ENCODE results near the gene SPDYE6. TPM values are rescaled to one million over a fixed set of nuclear protein-coding genes. Genes with fewer than 3 reads are reported as not detected.
A peak's percentile ranks its signal among the peaks of the same experiment; 100 is the strongest.

The SPDYE6 gene
- total and polyA plus RNA-seq, 4 donors: 0.08 to 0.10 TPM; not detected in 2

- WGBS, 2 donors: 87 to 90% methylated on average over 17 of the region's 17 CpGs
Measured at GRCh38 chr7:102305414-102306268, 50.6 kb downstream of the SPDYE6 start.

GRCh38 chr7:102304668-102305067 is 51.6 kb downstream of the SPDYE6 start:
- peak overlapping the region in 1 of 2 donors; percentile 20 for H3K27ac ChIP-seq (ENCODE audit: low read depth in 1 of 2, low read length in 1 of 2)
- WGBS, 2 donors: 62 to 82% methylated on average over 11 of the region's 11 CpGs

More at GRCh38 chr7:102305414-102306268, 50.6 kb downstream of the SPDYE6 start:
- Histone ChIP-seq H3K9ac (ENCODE audit: insufficient read depth in 1 of 2, low read length in 2 of 2) (no peak overlapping the region), H3K27me3 (ENCODE audit: control insufficient read depth in 3 of 3, insufficient read depth in 3 of 3, low read length in 2 of 3) (no peaks in the 10 kb centered on the region), H3K4me3 (no peak overlapping the region), H3K9me3 (ENCODE audit: control insufficient read depth in 4 of 4, insufficient read depth in 3 of 4, low read length in 3 of 4) (no peaks in the 10 kb centered on the region), H3K4me1 (ENCODE audit: control insufficient read depth in 5 of 5, insufficient read depth in 5 of 5, low read length in 5 of 5) (peaks cover 0 to 9% (median 3%) of the 10 kb centered on the region in 5 donors), H3K36me3 (ENCODE audit: control insufficient read depth in 4 of 4, insufficient read depth in 4 of 4, low read length in 4 of 4) (peaks cover 0 to 2% (median 0%) of the 10 kb centered on the region in 4 donors), H3K27ac (ENCODE audit: low read depth in 1 of 2, low read length in 1 of 2) (no peak overlapping the region)
- no peak for ATAC-seq (ENCODE audit: insufficient read depth, low FRiP score)
- TF ChIP-seq CTCF (IDR thresholded peaks at IDR 0.05; ENCODE audit: control extremely low read depth, extremely low read depth): no peak
- no peak for DNase-seq

GRCh38 chr7:102303669-102304422 is 52.4 kb downstream of the SPDYE6 start:
- Histone ChIP-seq H3K4me1 (ENCODE audit: control insufficient read depth in 5 of 5, insufficient read depth in 5 of 5, low read length in 5 of 5) (peaks cover 0 to 9% (median 3%) of the 10 kb centered on the region in 5 donors), H3K27ac (ENCODE audit: low read depth in 1 of 2, low read length in 1 of 2) (no peak overlapping the region), H3K9ac (ENCODE audit: insufficient read depth in 1 of 2, low read length in 2 of 2) (no peak overlapping the region), H3K4me3 (no peak overlapping the region), H3K9me3 (ENCODE audit: control insufficient read depth in 4 of 4, insufficient read depth in 3 of 4, low read length in 3 of 4) (no peaks in the 10 kb centered on the region), H3K36me3 (ENCODE audit: control insufficient read depth in 4 of 4, insufficient read depth in 4 of 4, low read length in 4 of 4) (no peaks in the 10 kb centered on the region), H3K27me3 (ENCODE audit: control insufficient read depth in 3 of 3, insufficient read depth in 3 of 3, low read length in 2 of 3) (peaks cover 0 to 7% (median 2%) of the 10 kb centered on the region in 3 donors)
- no peak for DNase-seq
- ATAC-seq (ENCODE audit: insufficient read depth, low FRiP score): no peak
- WGBS, 2 donors: 81 to 83% methylated on average over 13 of the region's 13 CpGs
- no peak for TF ChIP-seq CTCF (IDR thresholded peaks at IDR 0.05; ENCODE audit: control extremely low read depth, extremely low read depth)

More at GRCh38 chr7:102304668-102305067, 51.6 kb downstream of the SPDYE6 start:
- Histone ChIP-seq H3K36me3 (ENCODE audit: control insufficient read depth in 4 of 4, insufficient read depth in 4 of 4, low read length in 4 of 4) (no peaks in the 10 kb centered on the region), H3K27me3 (ENCODE audit: control insufficient read depth in 3 of 3, insufficient read depth in 3 of 3, low read length in 2 of 3) (peaks cover 0 to 4% (median 0%) of the 10 kb centered on the region in 3 donors), H3K9ac (ENCODE audit: insufficient read depth in 1 of 2, low read length in 2 of 2) (no peak overlapping the region), H3K9me3 (ENCODE audit: control insufficient read depth in 4 of 4, insufficient read depth in 3 of 4, low read length in 3 of 4) (no peaks in the 10 kb centered on the region), H3K4me1 (ENCODE audit: control insufficient read depth in 5 of 5, insufficient read depth in 5 of 5, low read length in 5 of 5) (peaks cover 0 to 9% (median 3%) of the 10 kb centered on the region in 5 donors), H3K4me3 (no peak overlapping the region)
- ATAC-seq (ENCODE audit: insufficient read depth, low FRiP score): no peak
- no peak for TF ChIP-seq CTCF (IDR thresholded peaks at IDR 0.05; ENCODE audit: control extremely low read depth, extremely low read depth)
- DNase-seq: peak in 1 of 3 donors; percentile 17

Data from lung (tissue), 12 donors.